ENCODE measurements around the gene CMKLR1.

The CMKLR1 gene

GRCh38 chr12:108352591-108352990, 13.5 kb upstream of the CMKLR1 start:
- TF ChIP-seq CTCF (IDR thresholded peaks at IDR 0.05; ENCODE audit: extremely low read depth, missing control alignments), result no peak

GRCh38 chr12:108350511-108350910, 11.4 kb upstream of the CMKLR1 start:
- no peak for DNase-seq (ENCODE audit: low spot score)
- no peak for TF ChIP-seq CTCF (IDR thresholded peaks at IDR 0.05; ENCODE audit: extremely low read depth, missing control alignments)

More at GRCh38 chr12:108352591-108352990, 13.5 kb upstream of the CMKLR1 start:
- no peak for DNase-seq (ENCODE audit: low spot score)

- no peak for DNase-seq (ENCODE audit: low spot score)
- no peak for TF ChIP-seq CTCF (IDR thresholded peaks at IDR 0.05; ENCODE audit: extremely low read depth, missing control alignments)
Observed at GRCh38 chr12:108349278-108349688, 10.2 kb upstream of the CMKLR1 start.

GRCh38 chr12:108348842-108349241, 9.7 kb upstream of the CMKLR1 start:
- no peak for DNase-seq (ENCODE audit: low spot score)

GRCh38 chr12:108346727-108347710, 7.9 kb upstream of the CMKLR1 start:
- no peak for TF ChIP-seq CTCF (IDR thresholded peaks at IDR 0.05; ENCODE audit: extremely low read depth, missing control alignments)
- DNase-seq (ENCODE audit: low spot score), result no peak

More at GRCh38 chr12:108348842-108349241, 9.7 kb upstream of the CMKLR1 start:
- no peak for TF ChIP-seq CTCF (IDR thresholded peaks at IDR 0.05; ENCODE audit: extremely low read depth, missing control alignments)

- no peak for DNase-seq (ENCODE audit: low spot score)
- no peak for TF ChIP-seq CTCF (IDR thresholded peaks at IDR 0.05; ENCODE audit: extremely low read depth, missing control alignments)
Observed at GRCh38 chr12:108345716-108346633, 6.9 kb upstream of the CMKLR1 start.
